H1 (cell line): ENCODE results near the gene ATOH1. TPM values are rescaled to one million over a fixed set of nuclear protein-coding genes. Genes with fewer than 3 reads are reported as not detected.

Source experiments
- CHD7 ChIP-seq: fragments of 300-600 bp; sonication (generic); IDR thresholded peaks from 2 replicates; pipeline ENCODE4 v1.7.1; 2012; ENCODE audit warnings: low read length, moderate library complexity, mild to moderate bottlenecking, inconsistent platforms; ENCODE audit not compliant: insufficient replicate concordance
- polyA plus RNA-seq, 7 experiments: library from polyadenylated mRNA; depleted of rRNA in 3 of 7; stranded (reverse) in 5 of 7; unstranded in 2 of 7; fragments of >200 nt in 5 of 7; fragments of 200-250 nt in 2 of 7; gene quantifications; 1 replicate in 5 of 7; 2 replicates in 1 of 7; 4 replicates in 1 of 7; pipeline versions ENCODE4 v1.2.1 to v1.2.3, GENCODE V29; 2011 to 2013; ENCODE audit warnings: missing spikeins in 2 of 7, mixed read lengths in 2 of 7
- total RNA-seq: library from RNA; stranded (reverse); fragmentation: NEBNext Ultra II Directional; extraction: Animal tissue kit (Norgen Biotek cat#: 25700); gene quantifications from 2 replicates; pipeline ENCODE4 v1.2.1, GENCODE V29; 2021

ATOH1 gene
- total and polyA plus RNA-seq, 2 of the 8 experiments (the other 6 are each of a cell fraction or from before 2014, with no cell fraction given), result 0.12 to 0.76 TPM

- no peak for TF ChIP-seq CHD7
- TF ChIP-seq, all 59 proteins: peak for 0
Observed at GRCh38 chr4:93852680-93853079, 24.1 kb downstream of the ATOH1 start (continued).
